ENCODE results near the gene ATG16L2.

DNA sequence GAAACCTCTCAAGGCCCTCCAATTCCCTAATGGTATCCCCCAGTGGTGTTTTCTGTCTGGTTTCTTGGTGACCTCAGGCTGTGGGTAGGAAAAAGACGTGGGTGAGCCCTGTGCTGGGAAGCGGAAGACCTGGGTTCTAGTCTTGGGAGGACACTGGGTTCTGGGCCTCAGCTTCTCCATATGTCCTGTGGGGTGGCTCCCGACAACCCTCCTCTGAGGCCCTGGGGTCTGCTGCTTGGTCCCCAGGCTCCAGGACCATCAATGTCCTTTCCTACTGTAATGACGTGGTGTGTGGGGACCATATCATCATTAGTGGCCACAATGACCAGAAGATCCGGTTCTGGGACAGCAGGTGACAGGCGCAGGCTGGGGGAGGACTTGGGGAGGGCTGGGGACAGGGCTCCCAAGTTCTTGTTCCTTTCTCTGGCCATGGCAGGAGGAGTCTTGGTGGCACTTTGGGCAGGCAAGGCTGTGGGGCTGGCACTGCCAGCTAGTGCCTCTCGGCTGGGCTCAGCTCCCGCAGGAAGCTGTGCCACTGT is 12.8 kb downstream of the ATG16L2 start:
- TF ChIP-seq, protein P1, sequence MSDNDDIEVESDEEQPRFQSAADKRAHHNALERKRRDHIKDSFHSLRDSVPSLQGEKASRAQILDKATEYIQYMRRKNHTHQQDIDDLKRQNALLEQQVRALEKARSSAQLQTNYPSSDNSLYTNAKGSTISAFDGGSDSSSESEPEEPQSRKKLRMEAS (IDR thresholded peaks at IDR 0.05; ENCODE audit: insufficient read depth, insufficient read length), result no peak
- TF ChIP-seq EZH2 (IDR thresholded peaks at IDR 0.05; ENCODE audit: borderline replicate concordance, low read depth, low read length, severe bottlenecking), result no peak
- TF ChIP-seq, protein P2, sequence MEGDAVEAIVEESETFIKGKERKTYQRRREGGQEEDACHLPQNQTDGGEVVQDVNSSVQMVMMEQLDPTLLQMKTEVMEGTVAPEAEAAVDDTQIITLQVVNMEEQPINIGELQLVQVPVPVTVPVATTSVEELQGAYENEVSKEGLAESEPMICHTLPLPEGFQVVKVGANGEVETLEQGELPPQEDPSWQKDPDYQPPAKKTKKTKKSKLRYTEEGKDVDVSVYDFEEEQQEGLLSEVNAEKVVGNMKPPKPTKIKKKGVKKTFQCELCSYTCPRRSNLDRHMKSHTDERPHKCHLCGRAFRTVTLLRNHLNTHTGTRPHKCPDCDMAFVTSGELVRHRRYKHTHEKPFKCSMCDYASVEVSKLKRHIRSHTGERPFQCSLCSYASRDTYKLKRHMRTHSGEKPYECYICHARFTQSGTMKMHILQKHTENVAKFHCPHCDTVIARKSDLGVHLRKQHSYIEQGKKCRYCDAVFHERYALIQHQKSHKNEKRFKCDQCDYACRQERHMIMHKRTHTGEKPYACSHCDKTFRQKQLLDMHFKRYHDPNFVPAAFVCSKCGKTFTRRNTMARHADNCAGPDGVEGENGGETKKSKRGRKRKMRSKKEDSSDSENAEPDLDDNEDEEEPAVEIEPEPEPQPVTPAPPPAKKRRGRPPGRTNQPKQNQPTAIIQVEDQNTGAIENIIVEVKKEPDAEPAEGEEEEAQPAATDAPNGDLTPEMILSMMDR (IDR thresholded peaks at IDR 0.05; ENCODE audit: extremely low read depth in 1 of 2, insufficient read depth in 1 of 2, low read depth in 1 of 2, low read length in 2 of 2), result no peak
- TF ChIP-seq POLR2AphosphoS5 (IDR thresholded peaks at IDR 0.05; ENCODE audit: insufficient read depth, low read depth, low read length), result no peak
- no peak for TF ChIP-seq POLR2A (IDR thresholded peaks at IDR 0.05; ENCODE audit: low read depth, low read length)
- no peak for TF ChIP-seq GATA2 (IDR thresholded peaks at IDR 0.05; ENCODE audit: insufficient read depth, insufficient read length, low read depth, low read length)
- TF ChIP-seq MYC (IDR thresholded peaks at IDR 0.05; ENCODE audit: low read depth, low read length), result no peak

Measured in endothelial cell of umbilical vein (primary cell).